Ureter (tissue), 1 donor: ENCODE data around the gene MAN2A1. TPM values are rescaled to one million over a fixed set of nuclear protein-coding genes. Genes with fewer than 3 reads are reported as not detected.

Experiments used
- DNase-seq: peaks from one replicate; pipeline ENCODE4 v3.0.0-alpha.2; 2020; ENCODE audit warnings: low spot score
- total RNA-seq: library from RNA; stranded (reverse); gene quantifications from one replicate; pipeline ENCODE4 v1.2.4, GENCODE V29; 2023
- donor health status: DM: yes; HTN: yes; CAD: no.

Gene MAN2A1
- total RNA-seq: 56.9 TPM

DNA sequence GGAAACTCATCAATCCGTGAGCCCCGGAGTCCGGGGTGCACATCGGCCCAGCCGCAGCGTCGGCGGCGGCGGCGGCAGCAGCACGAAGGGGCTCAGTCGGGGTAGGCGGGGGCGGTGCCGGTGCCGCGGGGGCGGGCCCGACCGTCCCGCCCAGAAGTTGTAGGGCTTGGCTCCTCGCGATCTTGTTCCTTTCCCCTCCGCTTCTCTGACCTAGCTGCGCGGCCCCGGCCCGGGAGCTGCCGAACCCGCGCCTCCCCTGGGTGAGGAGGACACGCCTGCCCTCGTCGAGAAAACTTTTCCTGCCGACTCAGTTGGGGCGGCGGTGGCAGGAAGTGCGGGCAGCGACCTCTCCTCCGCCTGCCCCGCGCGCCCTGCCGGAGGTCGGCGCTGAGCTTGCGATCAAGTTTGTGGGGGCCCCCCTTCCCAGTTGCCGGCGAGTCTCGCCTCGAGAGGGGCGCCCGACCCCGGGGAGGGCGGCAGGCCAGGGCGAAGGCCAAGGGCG is at the start of gene MAN2A1:
Gene MAN2A1 (plus strand): TSS at position 188 of the 502 bp plus-strand sequence. CDS start 491 bp downstream, outside the sequence.
- DNase-seq: peak; percentile 85

DNA sequence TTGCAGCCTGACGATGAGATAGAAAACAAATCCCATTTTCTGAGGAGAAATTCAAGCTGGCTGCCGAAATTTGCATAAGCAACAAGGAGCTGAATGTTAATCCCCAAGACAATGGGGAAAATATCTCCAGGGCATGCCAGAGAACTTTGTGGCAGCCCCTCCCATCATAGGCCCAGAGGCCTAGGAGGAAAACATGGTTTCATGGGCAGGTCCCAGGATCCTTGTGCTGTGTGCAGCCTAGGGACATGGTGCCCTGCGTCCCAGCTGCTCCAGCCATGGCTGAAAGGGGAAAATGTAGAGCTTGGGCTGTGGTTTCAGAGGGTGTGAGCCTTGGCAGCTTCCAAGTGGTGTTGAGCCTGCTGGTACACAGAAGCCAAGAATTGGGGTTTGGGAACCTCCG is 48.8 kb upstream of the MAN2A1 start:
- DNase-seq: no peak

DNA sequence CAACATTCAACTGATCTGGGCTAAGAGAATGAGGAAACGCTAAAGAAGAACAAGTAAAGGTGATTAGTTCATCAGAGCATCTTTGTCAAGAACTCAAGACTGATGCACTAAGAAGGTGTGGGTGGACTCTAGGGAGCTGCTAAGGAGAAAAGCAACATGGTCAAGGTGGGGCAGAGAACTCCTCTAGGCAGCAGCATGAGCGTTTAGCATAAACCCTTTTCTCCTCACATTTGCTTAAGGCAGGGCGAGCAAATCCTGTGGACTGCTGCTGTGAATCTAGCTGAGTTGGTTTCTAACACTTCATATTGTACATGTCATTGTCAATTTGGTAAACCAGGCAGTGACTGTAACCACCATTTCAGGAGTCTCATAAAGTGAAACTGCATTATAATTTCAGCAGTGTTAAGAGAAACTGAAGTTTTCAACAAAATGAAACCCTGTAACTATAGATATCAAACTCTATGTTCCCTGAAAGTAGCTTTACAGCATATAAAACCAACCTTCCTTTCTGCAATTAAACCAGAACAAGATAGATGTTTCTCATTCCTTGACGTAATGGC is 45.9 kb upstream of the MAN2A1 start:
- no peak for DNase-seq

DNA sequence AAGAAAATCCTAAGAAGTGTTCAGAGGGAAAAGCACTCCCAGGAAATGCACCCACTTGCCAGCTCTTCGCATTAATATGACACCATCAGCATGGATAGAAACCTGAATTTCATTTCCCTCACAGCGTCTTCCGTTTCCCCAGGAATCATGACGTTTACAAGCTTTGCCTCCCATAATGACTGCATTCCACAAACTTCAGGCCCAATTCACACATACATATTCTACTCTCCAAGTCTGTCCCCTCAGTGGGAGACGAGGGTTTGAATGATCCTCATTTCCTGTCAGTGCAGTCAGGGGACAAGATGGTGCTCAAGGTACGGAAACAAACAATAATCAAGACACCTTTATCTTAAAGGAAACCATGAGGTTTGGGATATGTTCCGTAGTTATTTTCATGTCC is 44.9 kb upstream of the MAN2A1 start:
- no peak for DNase-seq

DNA sequence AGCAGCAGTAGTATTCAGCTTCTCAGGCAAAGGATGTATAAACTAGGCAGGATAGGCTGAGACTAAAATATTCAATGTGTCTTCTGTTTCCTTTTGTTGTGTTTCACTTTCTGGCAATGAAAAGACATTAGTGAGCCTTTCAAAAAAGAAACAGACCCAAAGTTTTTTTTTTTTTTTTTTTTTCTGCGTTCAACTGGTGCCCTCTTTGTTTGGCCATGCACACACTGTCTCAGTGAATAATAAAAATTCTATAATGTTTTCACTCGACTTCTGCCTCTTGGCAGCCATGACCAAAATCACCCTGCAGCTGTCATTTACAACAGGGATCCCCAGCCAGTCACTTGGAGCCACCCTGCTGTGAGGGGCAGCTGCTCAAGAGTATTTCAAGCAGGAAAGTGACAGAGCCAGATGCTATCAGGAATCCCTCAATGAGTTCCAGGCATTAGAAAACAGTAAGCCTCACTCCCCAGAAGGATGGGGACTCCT is 44.0 kb upstream of the MAN2A1 start:
- DNase-seq: no peak

DNA sequence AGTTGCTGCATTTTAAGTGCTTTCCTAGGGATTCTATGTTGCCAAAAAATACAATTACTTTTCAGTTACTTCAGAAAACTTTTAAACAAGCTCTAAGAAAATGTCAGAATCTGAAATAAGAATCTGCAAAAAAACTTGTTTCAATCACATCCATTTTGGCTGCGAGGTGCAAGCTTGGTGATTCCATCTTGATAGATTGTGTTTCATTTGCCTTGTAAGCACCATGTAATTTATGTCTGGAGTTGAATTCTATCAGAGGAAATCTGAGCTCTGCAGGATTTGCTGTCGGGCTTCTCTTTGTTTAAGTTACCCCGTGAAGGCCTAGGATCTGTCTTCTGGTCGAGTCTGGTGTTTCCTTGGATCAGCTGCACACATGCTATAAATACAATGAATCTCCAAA is 40.4 kb upstream of the MAN2A1 start:
- DNase-seq: no peak

DNA sequence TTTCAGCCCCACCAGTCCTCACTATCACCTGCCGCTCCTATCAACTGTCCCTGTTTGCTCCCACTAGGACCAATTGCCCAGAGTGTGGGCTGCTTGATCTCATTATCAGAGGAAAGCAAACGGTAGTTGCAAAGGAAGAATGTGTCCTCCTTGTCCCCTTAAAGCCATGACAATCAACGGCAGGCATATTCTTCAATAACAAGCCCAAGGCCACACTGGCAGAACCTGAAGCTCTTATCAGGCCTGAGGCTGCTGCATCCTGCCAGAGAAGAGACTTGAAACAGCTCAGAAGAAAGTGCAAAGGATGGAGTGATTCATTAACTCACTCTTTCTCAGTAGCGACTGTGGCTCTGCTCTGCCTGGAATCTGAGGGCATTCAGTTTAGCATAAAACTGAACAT is 39.2 kb upstream of the MAN2A1 start:
- DNase-seq: no peak

DNA sequence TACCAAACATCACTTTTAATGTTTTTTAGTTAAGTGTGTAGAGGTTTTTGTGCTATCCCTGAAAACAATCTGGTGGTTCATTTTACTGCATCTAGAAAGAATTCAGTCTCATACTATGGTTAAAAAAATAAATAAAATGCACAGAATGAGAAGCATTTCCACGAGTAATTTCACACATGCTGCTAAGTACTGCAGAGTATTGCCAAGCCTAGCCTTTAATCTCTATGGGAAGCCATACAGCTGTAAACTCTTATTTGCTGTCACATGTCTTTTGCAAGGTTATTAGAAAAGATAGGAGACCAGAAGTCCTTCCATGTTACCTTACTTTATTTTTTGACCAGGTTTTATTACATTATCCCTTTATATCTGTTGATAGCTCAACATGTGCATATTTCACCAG is 37.6 kb upstream of the MAN2A1 start:
- no peak for DNase-seq

DNA sequence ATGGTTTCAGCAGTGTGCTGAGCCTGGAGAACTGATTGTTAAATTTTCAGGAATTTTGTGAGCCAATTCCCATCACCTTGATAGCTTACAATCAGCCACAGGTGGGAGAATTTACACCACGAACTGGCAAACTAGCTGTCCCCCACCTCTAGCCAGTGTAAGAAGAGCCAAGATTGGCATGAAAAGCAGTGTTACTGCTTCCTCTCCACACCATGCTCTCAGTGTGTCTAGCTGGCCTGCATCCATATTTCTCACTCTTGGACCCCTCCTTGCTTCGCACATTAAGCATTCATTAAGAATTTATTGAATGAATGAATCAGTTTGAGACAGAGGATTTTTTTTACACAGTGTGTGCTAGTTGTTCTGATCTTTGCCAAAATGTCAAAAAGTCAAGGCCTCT is 36.7 kb upstream of the MAN2A1 start:
- no peak for DNase-seq

DNA sequence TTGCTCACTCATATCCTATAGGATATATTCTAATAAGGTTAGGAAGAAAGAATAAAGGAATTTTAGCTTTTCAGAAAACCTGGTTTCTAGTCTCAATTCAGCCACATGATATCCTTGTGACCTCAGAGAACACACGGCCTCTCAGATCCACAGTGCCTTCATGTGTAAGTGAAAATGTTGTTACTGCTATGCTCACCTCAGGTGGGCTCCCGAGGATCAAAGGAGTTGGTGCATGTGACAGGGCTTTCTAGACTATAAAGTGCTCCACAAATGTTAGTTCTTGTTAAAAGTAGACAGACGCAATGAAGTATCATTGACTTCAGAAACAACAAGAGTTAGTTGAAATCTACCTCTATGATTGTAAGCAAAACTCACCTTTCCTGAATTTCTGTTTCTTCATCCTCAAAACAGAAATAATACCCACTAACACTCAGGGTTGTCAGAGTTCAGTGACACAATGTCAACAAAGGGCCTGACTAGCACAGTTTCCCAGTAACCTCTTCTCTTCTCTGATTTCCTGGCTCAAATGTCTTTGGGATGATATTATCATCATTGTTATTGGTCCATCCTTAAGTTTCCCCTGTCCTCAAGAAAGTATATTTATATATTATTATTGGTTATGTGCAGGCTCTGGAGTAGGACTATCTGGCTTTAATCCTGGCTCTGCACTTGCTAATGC is 36.0 kb upstream of the MAN2A1 start:
- DNase-seq: no peak

DNA sequence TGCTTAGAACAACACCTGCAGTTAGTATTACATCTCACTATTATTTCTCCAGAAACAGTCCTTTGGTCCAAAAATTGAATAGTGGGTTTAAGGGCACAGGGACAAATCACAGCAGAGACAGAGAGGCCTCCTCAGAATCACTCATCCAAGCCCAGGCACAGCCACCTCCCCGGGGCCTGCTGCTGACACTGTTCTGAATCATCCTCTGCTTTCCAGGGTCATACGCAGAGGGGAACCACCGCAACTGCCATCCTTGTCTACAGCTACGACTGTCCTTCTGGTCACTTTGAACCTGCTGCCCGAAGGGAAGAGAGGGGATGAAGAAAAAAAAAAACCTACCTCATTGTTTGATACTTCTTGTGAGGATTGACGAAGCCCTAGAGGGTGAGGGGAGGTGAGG is 35.3 kb upstream of the MAN2A1 start:
- no peak for DNase-seq

DNA sequence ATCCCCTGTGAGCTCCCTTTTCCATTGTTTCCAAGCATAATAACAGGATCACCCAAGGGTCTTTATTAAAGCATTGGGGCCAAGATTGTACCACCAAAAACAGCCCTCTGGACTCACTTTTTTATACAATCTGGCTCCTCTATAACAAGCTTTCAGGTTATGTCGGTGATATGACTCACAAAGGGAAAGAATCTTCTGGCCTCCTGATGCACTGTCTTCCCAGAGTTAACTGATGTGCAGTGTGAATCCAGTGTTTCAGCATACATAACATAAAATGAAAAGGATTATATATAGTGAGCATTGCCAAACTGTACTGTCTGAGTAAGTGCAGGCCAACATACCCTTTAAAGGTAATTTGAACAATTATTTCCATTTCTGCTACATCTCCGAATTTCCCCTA is 33.9 kb upstream of the MAN2A1 start:
- DNase-seq: no peak

DNA sequence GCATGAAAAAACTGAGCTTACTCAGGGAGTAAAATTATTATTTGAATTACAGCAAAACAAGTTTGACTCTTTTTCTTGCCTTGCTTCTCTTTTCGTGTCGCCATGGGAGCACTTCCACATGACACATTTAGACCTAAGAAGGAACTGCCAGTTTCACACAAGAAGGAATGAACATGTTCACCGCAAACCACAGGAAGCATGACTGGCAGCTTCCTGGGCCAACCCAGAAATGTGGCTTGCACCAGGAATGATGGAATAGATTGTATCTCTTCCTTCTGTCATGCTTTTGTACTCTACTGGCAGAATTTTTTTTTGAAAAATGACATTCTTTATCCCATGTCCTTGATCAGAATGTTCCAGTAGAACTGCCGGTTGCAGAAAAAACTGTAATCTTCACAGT is 32.9 kb upstream of the MAN2A1 start:
- DNase-seq: peak; percentile 44

DNA sequence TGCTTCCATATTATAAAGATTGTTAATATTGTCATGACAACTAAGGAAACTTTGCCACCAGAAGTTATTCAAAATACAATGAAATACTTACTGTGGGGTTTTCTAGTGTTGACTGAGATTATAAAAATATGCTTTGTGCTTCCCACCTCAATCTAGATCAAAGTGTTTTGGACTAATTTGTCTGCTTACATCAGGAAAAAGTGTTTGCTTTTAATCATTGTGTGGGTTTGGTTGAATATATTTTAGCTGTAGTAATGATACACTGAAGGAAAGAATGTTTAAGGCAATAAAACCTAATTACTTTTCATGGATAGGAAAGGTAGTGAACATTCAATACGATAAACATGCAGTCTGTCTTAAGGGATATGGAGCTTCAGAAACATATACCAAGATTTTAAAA is 29.8 kb upstream of the MAN2A1 start:
- DNase-seq: no peak

DNA sequence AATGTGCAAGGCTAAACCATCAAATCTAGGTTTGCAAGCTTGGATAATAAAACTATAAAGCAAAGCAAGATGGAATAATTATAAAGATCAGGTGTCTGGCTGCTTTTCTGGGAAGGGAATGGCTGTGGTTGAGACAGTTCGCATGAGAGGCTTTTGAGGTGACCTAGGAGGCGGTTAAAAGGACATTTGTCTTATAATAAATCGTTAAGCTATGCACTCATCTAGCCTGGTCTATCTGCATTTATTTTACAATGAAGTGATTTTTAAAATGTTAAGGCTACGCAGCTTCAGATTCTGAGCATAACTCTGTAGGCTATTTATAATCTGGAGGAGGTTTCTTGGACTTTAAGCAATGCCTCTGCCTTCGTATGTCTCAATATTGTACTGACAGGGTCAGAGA is 29.4 kb upstream of the MAN2A1 start:
- DNase-seq: no peak

DNA sequence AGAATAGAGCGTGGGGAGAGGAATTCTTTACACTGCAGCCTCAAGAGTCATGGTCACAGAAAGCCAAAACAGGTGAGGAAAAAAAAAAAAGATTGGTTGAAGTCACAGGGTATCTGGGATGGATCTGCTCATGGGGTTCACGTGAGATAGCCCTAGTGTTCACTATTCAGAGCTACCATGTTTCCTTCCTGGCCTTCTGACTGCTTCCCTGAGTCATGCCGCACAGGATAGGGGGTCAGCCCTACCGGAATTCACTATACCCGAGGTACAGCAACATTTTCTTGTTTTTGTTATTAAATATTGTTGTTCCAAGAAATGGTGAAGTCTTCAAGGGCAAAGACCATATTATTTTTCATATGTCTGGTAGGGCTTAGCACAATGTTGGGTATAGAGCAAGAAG is 21.5 kb upstream of the MAN2A1 start:
- no peak for DNase-seq

DNA sequence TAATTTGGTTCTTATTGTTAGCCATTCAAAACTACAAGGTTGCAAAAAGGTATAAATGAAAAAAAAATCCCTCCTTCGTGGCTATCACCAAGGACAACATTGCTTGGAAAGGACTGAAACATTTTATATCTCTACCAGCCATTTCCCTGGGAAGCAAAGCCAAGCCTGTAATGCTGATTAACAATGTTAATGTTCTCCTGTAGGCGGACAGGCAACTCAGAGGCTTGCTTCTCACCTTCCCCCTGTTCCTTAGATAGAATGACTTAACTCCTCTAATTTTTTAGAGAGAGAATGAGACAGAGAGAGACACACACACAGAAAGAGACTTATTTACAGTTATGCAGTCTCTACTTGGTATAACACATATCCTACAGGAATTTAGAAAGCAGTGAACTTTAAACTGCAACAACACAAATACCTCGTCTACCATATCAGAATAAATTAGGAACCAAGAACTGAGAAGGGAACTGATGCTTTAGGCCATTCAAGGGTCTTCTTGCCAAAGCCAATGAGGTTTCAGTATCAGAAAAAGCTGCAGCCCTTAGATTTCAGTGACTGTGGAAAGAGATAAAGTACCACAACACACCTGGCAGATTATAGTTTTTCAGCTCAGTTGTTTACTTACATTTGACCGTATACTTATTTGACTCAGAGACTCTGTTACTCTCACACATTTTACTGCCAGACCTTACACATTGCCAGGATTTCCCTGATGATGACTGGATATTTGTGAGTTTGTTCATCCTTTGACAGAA is 20.9 kb upstream of the MAN2A1 start:
- no peak for DNase-seq

DNA sequence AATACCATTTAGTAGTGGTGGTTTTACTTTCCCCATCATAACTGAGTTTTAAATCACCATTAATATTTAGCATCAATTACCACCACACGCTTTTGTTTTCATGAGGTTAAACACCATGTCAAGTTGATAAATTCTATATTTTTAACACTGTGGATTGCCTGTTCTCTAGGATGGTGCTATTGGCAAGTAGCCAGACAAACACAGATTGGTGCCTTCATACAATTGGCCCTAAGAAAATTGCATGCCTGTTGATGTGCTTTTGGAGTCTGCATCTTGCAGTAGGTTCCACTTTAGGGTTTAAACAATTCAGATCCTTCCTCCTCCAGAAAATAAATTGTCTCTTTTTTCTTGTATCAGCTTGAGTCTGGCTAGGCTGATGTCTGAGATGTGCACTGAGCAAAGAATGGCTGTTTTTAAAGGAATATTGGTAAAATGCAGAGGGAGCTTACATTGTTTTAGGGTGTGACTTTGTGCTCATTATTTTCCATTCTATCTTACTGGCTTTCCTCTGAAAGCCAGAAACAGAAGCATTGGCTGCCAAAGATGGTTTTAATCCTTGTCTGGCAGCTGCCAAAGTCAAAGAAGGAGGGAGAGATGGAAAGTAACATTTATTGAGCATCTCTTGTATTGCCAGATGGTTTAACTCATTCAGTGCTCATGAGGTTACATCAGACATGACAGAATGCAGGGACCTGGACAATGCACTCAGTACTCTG is 19.6 kb upstream of the MAN2A1 start:
- DNase-seq: no peak

DNA sequence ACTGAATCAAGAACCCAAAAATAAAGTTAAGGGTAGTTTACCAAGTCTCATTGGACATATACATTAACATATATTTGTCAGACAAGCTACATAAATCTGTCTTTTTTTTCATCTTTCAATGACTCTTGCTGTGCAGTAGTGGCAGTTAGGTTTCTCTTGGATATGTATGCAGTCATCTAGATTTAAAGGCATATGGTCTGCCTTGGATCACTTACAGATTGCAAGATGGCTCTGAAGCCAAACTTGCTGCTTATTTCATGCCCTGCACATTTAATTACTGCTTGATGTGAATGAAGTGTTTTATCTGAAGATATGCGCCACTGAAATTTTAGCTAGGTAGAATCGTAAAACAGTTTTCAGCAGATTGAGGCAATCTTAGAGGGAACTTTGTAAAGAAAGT is 18.6 kb upstream of the MAN2A1 start:
- no peak for DNase-seq

DNA sequence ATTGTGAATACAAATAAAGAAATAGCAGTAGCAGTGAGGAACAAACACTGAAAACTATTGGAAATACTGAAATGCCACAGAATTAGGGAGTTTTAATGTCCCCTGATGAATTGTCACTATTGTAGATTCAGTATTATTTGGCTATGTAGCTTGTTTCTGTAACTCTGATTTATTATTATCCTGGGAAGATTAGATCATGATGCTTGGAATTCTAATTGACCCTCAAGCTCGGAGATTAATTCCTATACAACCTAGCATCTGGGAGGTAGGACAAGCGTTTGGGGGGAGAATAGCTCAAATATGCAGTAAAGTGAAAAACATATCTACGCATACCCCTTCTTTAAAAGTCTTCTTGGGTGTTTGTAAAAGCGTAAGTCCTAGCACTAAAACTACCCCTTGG is 15.1 kb upstream of the MAN2A1 start:
- DNase-seq: no peak

DNA sequence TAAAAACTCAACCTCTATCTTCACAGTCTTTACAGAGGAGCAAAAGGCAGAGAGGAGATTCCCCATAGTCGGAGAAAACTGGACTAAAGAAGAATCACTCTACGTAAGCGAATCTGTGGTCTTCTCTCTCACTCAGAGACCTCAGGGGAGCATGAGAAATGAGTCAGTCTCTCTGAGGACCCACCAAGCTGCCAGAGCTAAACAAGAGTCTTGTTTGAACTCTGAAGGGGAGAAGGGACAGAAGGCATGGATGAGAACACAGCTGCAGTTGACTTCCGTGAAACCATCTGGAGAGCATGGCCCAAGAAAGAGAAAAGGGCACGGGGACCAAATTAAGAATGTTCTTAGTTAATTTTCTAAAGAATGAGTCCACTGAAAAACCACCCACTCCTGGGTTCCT is 12.8 kb upstream of the MAN2A1 start:
- DNase-seq: no peak

DNA sequence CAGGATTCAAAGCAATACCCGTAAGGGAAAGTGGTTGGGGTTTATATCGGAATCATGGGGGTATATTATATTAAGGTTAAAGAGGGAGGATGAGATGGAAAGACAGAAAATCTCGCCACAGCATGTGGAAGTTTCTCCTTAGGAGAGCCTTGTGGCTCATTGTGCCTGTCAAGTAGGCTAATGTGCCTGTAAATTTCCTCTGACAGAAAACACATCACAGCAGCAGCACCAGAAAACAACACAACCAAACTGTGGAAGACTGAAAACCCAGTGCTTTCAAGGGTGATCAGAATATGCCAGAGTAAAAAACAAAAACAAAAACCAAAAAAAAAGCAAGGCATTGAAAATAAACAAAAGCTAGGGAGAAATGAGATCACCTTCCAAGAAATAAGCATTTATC is 11.3 kb upstream of the MAN2A1 start:
- no peak for DNase-seq
